ENCODE measurements around the gene GGA1.
A peak's percentile ranks its signal among the peaks of the same experiment; 100 is the strongest.

The GGA1 gene

GRCh38 chr22:37632174-37633088 lies 23.8 kb downstream of the GGA1 start:
- DNase-seq, result no peak

- DNase-seq, result no peak
These were observed 24.5 kb downstream of the GGA1 start for GRCh38 chr22:37633089-37633624.

GRCh38 chr22:37633625-37634416 lies 25.2 kb downstream of the GGA1 start:
- DNase-seq, result no peak

- no peak for DNase-seq
These were observed 25.8 kb downstream of the GGA1 start for GRCh38 chr22:37634417-37634924.

GRCh38 chr22:37635157-37635556 lies 26.5 kb downstream of the GGA1 start:
- DNase-seq, result no peak

GRCh38 chr22:37636186-37636948 lies 27.7 kb downstream of the GGA1 start:
- no peak for DNase-seq

- DNase-seq, result no peak
These were observed 28.3 kb downstream of the GGA1 start for GRCh38 chr22:37636949-37637273.

- no peak for DNase-seq
These were observed 29.9 kb downstream of the GGA1 start for GRCh38 chr22:37638391-37639069.

- DNase-seq, result peak; percentile 70
These were observed 30.6 kb downstream of the GGA1 start, which contains the start of gene SH3BP1 for GRCh38 chr22:37639070-37639760. Gene SH3BP1 (plus strand): TSS chr22:37639669. CDS start chr22:37639788, 119 bp downstream.

GRCh38 chr22:37639771-37640590 lies 31.3 kb downstream of the GGA1 start:
- DNase-seq, result no peak

GRCh38 chr22:37640591-37641560 lies 32.2 kb downstream of the GGA1 start:
- DNase-seq, result no peak

- DNase-seq, result no peak
These were observed 32.9 kb downstream of the GGA1 start for GRCh38 chr22:37641561-37641949.

- DNase-seq, result peak; percentile 92
These were observed 34.7 kb downstream of the GGA1 start for GRCh38 chr22:37643225-37643847.

GRCh38 chr22:37647317-37647716 lies 38.7 kb downstream of the GGA1 start:
- DNase-seq, result no peak

- no peak for DNase-seq
These were observed 39.3 kb downstream of the GGA1 start for GRCh38 chr22:37647928-37648327.

- DNase-seq, result no peak
These were observed 42.0 kb downstream of the GGA1 start for GRCh38 chr22:37650463-37651136.

- no peak for DNase-seq
These were observed 46.1 kb downstream of the GGA1 start for GRCh38 chr22:37654563-37655251.

GRCh38 chr22:37655252-37655563 lies 46.6 kb downstream of the GGA1 start:
- DNase-seq, result no peak

Data from 8988T (cell line).